Left cardiac atrium (tissue), 4 donors: ENCODE results near the gene MRAS. TPM values are rescaled to one million over a fixed set of nuclear protein-coding genes. Genes with fewer than 3 reads are reported as not detected.
A peak's percentile ranks its signal among the peaks of the same experiment; 100 is the strongest.
"Not testable (repeated sequence)": the region's sequence is repeated elsewhere in the genome, so short reads cannot be mapped to it uniquely, and the experiment has no call there.

Source experiments
- ATAC-seq, 2 donors: fragments of 200-7000 bp; cut with Tn5 transposase; one replicate each; pipeline ENCODE4 v1.9.1; 2020; ENCODE audit warnings: mild to moderate bottlenecking in 2 of 2, moderate library complexity in 2 of 2
- DNase-seq: peaks from one replicate; pipeline ENCODE4 v3.0.0-alpha.2; 2020
- intact Hi-C, 2 donors: fragments of 100-400 bp; cut with DNase I; formaldehyde crosslinking; loops; one replicate each; pipeline versions ENCODE4 v1.14.1 to v1.15.1; 2022 to 2023
- total RNA-seq, 2 donors: library from RNA; stranded (reverse); fragmentation: NEBNext Ultra II Directional; extraction: Animal tissue kit (Norgen Biotek cat#: 25700); gene quantifications; one replicate each; pipeline ENCODE4 v1.2.1, GENCODE V29; 2021
- donor health status: DM: no; HTN: yes; CAD: no.
- donor health status: DM: no; HTN: yes; CAD: no; lungs with severe emphysema.
- donor health status: DM: yes; HTN: yes; CAD: no.
- donor health status: Dilated cardiomyopathy.

MRAS gene
- total RNA-seq, 2 donors from 2014 or later: 213 to 242 TPM

DNA sequence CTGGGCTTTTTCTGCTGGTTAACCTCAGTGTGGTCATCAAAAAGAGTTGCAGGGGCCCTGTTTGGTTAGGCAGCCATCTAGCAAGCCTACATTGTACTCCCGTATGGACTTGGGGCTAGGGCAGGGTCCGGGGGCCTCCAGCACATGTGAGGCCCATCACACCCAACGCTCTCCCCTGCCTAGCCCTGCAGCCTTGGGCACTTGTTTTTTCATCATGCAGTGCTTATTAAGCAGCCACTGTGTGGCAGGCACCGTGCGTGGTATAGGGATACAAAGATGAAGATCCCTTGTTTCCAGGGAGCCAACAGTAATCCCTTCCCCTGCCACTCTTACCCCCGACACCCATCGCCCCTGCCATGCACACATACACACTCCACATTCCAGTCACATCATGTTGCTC lies 14.2 kb downstream of the MRAS start:
- intact Hi-C loops: no loop called here
- DNase-seq (no peak), ATAC-seq (no peak)

DNA sequence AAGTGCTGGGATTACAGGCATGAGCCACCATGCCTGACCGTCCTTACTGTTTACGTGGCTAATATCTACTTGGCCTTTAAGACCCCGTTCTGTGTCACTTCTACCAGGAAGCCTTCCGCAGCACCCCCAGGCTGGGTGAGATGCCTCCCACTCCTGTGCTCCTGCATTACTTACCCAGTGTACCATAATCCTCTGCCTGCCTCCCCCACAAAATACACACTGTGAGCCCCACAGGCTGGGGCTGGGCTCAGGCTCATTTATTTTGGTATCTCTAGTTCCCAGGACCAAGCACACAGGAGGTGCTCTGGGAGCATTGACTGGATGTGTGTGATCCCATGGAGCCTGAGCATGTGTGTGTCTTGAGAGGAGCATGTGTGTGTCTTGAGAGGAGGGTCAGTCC lies 14.9 kb downstream of the MRAS start:
- intact Hi-C loops: no loop called here
- ATAC-seq (no peak), DNase-seq (no peak)

DNA sequence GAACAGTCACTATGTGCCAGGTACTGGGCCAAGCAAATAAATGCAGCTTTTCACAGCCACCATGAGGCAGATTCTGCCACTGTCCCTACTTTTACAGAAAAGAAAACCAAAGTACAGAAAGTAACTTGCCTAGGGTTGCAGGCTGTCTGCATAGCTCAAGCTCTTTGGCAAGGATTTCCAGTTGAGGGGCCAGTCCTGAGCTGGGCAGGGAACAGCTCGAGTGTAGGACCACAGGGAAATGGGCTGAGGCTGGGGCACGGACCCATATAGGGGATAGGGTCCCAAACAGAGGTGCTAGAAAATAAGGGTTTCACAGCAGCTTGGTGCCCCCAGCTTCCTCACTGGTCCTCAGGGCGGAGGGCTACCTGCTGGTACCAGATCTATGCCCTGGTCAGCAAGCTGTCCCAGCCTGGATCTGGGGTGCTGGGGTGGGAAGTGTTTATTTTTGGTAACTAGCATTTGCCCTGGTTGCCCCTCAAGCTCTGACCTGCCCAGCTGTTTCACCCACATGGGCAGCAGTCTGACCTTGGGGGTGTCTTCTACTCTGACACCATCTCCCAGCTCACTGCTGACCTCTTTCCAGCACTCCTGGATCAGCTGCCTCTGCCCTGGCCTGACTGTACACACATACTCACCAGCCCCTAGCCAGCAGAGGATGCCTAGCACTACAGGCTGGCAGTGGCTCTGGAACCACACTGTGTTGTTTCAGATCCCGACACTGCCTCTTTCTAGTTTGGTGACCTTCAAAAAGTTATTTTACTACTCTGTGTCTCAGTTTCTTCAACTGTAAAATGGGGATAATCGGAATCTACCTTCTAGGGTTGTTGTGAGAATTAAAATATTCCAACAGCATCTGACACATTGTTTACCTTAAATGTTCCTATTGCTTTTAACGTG lies 16.2 kb downstream of the MRAS start:
- ATAC-seq (peak; percentile 13), DNase-seq (no peak)
- intact Hi-C loops: no loop called here

DNA sequence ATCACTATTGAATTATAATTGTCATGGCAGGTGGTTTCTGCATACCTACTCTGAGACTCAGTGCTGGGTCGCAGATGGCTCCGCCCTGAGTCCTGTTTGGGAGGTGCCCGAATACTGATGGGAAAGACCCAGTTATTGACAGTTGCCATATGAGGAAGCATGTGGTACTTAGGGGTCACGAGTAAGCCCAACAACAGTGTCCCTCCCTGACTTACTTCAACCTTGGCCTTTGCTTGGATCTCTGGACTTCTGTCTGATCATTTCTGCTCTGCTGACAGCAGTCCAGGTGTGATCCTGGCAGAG lies 16.8 kb downstream of the MRAS start:
- no peak for DNase-seq
- ATAC-seq: no peak
- intact Hi-C loops: no loop called here

DNA sequence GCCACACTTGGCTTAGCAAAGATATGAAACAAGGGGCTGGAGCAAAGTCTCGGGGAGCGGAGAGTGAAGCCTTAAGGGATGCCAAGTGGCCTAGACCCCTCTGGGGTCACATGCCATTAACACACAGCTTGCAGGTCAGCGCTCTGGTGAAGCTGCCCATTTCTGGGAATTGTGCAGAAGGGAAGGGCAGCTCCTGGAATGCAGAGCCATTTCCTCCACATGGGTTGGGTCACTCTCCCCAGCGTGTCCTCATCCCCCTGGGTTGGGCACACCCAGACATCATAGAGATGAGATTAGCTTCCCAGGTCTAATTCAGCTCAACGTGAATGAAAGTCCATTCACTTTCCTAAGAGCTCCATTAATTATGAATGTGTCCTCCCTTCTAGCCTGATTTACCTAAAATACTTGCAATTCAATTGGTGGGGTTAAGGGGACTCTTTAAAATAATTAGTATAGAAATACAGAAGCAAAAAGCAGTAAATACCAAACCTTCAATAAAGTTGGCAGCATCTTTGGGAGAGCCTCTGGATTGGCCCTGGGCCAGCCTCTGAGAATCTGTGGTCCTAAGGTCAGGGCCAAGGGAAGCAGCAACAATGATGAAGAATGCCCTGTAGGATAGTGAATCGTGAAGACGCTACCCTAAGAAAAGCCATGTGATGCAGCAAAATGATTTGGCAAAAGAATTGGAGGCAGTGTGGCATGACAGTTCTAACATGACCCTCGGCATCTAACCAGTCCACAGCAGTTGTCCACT lies 17.8 kb downstream of the MRAS start:
- intact Hi-C loops: no loop called here
- DNase-seq: peak; percentile 38
- ATAC-seq: peak in 1 of 2 donors; percentile 16

DNA sequence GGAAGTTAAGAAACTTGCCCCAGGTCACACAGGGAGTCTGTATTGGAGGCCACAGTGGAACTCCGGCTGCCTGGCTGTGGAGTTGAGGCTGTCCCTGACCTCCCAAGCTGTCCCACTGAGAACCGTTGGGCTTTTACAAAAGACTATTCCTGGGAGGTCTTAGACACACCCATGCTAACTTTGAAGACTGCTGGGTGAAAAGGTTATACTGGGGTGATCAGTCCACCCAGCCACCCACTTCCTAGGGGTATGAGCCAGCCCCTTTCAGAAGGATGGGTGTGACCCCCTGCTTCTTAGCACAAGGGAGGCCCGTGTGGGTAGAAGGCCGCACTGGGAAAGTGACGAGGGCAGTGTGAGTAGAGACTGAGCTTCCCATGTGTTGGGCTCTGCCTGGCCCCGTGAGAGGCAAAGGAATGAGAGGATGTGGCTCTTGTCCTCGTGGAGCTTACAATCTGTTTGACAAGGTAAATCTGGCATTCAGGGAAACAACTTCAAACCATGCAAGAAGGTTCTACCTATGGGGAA lies 19.0 kb downstream of the MRAS start:
- DNase-seq (no peak), ATAC-seq (no peak)
- intact Hi-C loops: no loop called here

DNA sequence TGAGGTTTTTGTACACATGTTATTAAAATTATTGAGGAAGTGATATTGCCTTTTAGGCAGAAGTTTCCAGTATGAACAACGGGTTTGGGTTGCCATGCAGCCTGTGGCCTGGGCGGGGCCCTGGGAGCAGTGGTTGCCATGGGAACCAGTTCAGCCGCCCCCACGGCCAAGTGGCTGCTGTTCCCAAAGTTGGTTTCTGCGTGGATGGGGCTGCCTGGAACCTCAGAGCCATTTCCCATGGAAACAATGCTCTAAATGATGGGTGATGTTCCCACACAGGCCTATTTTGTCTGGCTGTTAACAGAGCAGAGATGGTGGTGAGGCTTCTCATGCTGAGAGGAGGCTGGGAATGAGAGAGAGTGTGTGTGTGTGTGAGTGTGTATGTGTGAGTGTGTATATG lies 19.5 kb downstream of the MRAS start:
- DNase-seq (peak; percentile 78), ATAC-seq (peak; percentile 5 to 61)
- intact Hi-C loops: no loop called here

DNA sequence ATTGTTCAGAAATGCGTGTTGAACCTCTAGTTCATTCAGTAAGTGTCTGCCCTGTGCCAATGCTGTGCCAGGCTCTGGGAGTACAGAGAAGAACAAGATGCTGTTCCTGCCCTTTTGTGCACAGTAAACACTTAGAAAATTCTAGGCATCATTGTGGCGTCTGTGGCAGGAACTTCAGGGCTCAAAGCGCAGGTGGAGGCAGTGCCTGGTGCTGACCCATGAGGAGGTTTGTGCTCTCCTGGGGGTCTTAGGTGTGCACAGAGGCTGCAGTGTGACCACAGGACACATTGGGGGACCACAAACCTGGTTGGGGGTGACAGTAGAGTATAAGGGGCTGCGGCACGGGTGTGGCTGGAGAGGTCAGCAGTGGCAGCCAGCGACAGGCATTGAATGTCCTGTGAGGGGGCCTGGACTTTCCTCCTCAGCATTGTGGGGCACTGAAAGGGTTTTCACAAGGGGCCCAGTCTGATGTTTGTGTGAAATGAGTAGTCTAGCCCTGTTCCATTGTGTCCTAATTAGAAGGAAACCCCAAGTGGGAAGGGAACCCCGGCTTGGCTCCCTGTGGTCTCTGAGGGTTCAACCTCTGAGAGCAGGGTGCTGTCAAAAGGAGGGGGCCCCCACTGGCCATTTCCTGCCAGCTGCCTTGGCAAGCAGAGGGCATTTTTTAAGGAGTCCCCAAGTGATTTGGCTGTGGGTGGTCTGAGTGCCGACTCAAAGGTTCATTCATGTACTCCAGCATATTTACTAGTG lies 20.9 kb downstream of the MRAS start:
- DNase-seq: no peak
- intact Hi-C loops: no loop called here
- no peak for ATAC-seq

DNA sequence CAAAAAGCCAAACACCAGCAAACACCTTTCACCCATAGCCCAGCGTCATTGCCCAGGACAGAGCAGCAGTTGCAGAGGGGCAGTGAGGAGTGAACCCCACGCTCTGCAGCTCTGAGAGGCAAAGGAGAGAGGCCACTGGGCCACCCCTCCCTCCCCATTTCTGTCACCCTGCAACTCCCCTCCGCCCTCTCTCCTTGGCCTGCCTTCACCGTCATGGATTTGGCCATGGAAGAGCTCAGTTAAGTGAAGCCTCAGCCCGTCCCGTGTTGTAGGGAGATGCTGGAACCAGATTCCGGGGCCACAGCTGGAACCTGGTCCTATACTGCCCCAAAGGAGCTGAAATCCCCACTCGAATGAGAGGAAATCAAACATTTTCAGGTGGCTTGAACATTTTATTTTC lies 21.9 kb downstream of the MRAS start:
- intact Hi-C loops: no loop called here
- ATAC-seq (no peak), DNase-seq (no peak)

DNA sequence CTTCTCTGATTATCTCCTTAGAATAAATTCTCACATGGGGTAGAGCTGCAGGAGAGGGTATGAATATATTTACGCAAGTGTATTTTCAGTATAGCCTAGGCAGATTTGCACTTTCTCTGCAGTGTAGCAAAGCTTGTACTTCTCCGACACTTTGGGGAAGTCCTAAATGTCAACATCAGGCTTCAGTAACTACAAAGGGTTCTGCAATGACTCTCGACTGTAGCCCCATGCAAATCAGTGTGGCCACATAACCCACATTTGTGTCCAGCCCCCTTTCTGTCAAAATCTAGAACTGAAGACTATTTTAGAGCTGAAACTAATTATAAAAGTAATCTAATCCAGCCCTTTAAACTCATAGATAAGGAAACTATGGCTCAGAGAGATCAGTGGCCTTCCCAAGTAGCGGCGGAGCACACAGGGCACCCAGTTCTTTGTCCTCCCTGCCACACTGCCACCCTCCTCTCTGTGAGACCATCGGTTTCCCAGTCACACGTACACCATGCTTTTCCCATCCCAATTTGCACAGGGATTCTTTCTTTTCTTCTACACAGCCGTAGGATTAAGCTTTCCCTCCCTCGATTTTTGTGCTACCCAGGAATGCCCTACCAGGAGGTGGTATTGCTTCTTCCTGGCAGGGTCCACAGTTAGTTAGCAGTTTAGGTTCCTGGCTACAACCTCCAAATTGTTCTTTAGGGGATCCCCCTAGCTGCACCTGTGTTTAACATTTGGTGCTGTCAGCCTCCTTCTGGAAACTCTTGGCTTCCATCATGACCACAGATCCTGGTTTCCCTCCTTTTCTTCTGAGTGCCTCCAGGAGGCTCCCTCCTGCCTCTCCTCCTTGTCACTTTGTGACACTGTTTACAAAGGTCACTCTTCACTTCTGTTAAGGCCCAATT lies 22.9 kb downstream of the MRAS start:
- intact Hi-C loops: no loop called here
- no peak for DNase-seq
- peak in 1 of 2 donors; percentile 8 for ATAC-seq

DNA sequence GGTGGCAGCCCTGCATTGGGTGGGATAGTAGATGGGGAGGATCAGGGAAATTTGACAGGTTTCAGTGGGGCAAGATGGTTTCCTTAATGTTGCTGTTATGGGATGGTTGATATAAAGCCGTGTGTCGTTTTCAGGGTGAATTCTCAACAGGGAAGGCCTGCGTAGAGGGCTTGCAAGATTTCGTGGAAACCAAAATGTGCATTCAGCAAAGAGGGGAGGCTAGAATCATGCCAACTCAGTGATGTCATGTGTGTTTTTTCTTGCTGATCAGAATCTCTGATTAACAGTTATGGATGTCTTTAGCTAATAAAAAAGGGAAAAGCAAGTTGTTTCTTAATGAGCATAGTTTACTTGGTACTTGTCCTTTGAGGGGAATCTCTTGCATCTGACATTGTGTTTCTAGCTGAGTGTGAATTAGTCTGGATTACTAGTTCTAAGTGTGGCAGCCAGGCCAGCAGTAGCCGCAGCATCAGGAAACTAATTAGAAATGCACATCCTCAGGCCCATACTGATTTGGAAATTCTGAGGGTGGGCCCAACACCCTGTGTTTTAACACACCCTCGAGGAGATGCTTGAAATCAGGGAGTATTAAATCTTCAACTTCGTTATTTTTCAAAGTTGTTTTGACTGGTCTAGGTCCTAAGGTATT lies 24.8 kb downstream of the MRAS start:
- no peak for DNase-seq

DNA sequence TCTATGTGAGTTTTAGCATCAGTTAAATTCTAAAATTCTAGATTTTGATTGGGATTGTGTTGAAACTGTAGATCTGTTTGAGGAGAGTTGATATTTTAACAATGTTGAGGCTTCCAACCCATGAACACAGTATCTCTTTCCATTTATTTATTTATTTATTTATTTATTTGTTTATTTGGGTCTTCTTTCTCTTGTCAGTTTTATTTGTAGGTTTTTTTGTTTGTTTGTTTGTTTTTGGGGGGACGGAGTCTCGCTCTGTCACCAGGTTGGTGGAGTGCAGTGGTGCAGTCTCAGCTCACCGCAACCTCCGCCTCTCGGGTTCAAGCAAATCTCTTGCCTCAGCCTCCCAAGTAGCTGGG lies 25.3 kb downstream of the MRAS start:
- DNase-seq (no peak), ATAC-seq (no peak)
- intact Hi-C loops: no loop called here

More for the DNA sequence above, 24.8 kb downstream of the MRAS start:
- ATAC-seq: no peak
- intact Hi-C loops: no loop called here

DNA sequence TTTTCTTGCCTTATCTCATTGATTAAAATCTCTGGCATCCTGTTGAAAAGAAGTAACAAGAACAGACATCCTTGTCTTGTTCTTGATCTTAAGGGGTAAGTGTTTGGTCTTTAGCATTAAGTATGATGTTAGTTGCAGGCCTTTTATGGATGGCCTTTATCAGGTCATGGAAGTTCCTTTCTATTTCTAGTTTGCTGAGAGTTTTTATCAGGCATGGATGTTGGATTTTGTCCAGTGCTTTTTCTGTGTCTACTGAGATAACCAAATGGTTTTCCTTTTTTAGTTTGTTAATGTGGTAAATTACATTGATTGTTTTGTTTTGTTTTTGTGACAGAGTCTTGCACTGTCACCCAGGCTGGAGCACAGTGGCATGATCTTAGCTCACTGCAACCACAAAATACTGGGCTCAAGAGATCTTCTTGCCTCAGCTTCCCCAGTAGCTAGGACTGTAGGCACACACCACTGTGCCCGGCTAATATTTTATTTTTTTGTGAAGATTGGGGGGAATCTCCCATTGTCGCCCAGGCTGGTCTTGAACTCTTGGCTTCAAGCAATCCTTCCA lies 26.3 kb downstream of the MRAS start:
- intact Hi-C loops: no loop called here
- peak; percentile 25 to 51 for ATAC-seq

DNA sequence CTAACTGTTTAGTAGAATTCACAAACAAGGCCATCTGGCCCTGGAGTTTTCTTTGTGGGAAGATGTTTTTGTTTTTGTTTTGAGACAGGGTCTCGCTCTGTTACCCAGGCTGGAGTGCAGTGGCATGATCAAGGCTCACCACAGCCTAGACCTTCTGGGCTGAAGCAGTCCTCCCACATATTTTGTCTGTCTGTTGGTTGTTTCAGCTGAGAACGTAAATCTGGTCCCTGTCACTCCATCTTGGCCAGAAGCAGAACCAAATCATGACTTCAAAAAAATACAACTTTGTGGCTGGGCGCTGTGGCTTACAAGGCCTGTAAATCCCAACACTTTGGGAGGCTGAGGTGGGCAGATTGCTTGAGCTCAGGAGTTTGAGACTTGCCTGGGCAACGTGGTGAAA lies 27.1 kb downstream of the MRAS start:
- intact Hi-C loops: no loop called here
- ATAC-seq (no peak), DNase-seq (no peak)

More for the DNA sequence above, 26.3 kb downstream of the MRAS start:
- no peak for DNase-seq

DNA sequence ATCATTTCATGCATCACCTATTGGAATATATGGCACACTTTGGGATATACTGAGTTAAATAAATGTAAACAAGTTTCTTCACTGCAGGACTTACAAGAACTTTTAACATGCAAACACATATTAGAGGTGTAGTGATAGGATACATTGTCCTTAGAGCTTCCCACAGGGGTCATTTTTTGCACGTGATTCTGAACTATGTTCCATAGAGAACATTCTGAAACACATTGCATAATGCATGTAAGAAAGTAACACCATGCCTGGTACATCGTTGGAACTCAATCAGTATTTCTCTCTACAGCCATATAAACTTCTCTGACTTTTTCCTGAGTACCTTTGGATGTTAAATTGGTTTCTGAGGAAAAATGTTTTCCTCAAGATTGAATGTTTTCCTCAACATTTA lies 28.3 kb downstream of the MRAS start:
- DNase-seq (no peak), ATAC-seq (no peak)
- intact Hi-C loops: no loop called here

DNA sequence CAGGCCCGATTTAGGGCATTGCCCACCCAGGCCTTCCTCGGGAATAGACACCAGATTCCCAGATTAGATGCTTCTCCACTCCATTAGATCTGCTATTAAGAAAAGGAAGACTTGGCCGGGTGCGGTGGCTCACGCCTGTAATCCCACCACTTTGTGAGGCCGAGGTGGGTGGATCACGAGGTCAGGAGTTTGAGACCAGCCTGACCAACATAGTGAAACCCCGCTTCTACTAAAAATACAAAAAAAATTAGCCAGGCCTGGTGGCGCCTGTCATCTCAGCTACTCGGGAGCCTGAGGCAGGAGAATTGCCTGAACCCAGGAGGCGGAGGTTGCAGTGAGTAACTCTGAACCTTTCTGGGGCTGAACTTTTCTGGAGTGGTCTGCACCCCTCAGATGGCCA lies 28.8 kb downstream of the MRAS start:
- ATAC-seq, intact Hi-C loops, DNase-seq: not testable (repeated sequence)

DNA sequence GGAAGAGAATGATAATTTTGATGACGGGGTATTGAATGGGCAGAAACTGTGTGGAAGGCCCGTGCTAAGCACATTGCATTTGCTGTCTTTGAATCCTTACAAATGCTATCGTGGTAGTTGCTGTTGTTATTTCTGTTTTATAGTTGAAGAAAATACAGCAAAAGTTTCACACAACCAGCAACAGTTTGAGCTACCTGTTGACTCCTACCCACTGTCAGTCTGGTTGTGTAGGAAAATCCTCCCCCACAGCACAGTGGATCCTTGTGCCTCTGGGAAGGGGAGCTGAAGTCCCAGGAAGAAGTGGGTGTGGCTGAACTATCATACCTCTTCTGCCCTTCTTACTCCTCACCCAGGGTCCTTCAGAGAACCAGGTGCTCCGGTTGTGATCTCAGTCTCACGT lies 29.4 kb downstream of the MRAS start:
- ATAC-seq (no peak), DNase-seq (no peak)
- intact Hi-C loops: no loop called here

DNA sequence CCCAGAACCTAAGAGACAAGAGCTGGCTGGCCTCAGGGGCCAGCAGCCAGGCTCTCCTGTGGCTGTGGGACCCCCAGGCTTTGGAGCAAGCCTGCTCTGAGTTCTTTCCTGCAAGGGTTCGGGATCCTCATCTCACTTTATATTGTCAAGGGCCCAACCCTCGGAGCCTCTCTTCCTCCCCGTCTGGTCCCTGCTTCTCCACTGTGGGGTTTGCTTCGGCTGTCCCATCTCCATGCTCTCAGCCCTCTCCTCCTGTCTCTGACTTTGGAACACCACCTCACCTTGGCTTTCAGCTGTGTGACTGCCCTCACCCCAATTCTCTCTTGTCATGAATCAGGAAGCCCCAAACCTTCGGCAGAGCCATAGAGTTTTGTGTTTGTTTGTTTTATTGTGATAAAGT lies 30.0 kb downstream of the MRAS start:
- DNase-seq (no peak), ATAC-seq (no peak)
- intact Hi-C loops: no loop called here
